ENCODE results near the gene GLE1.

Gene GLE1

GRCh38 chr9:128587453-128587852 lies 82.9 kb downstream of the GLE1 start:
- H3K4me2 ChIP-seq (ENCODE audit: low read length), result no peak overlapping the region
- H3K27me3 ChIP-seq (ENCODE audit: low read depth, low read length), result no peaks in the 10 kb centered on the region
- H3K4me3 ChIP-seq (ENCODE audit: low read length), result no peak overlapping the region
- TF ChIP-seq EZH2phosphoT487 (IDR thresholded peaks at IDR 0.05; ENCODE audit: low read depth), result no peak
- TF ChIP-seq, protein P1, sequence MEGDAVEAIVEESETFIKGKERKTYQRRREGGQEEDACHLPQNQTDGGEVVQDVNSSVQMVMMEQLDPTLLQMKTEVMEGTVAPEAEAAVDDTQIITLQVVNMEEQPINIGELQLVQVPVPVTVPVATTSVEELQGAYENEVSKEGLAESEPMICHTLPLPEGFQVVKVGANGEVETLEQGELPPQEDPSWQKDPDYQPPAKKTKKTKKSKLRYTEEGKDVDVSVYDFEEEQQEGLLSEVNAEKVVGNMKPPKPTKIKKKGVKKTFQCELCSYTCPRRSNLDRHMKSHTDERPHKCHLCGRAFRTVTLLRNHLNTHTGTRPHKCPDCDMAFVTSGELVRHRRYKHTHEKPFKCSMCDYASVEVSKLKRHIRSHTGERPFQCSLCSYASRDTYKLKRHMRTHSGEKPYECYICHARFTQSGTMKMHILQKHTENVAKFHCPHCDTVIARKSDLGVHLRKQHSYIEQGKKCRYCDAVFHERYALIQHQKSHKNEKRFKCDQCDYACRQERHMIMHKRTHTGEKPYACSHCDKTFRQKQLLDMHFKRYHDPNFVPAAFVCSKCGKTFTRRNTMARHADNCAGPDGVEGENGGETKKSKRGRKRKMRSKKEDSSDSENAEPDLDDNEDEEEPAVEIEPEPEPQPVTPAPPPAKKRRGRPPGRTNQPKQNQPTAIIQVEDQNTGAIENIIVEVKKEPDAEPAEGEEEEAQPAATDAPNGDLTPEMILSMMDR (IDR thresholded peaks at IDR 0.05; ENCODE audit: low read depth, low read length), result no peak
- H3K9me3 ChIP-seq (ENCODE audit: insufficient read depth, low read length), result no peaks in the 10 kb centered on the region
- no peak overlapping the region for H2AFZ ChIP-seq (ENCODE audit: low read depth, low read length)
- no peaks in the 10 kb centered on the region for H3K4me1 ChIP-seq (ENCODE audit: low read length)
- no peak overlapping the region for H3K9ac ChIP-seq (ENCODE audit: low read length)
- H3K36me3 ChIP-seq (replicated peaks; ENCODE audit: low read depth, low read length), result peaks cover 48% of the 10 kb centered on the region
- H4K20me1 ChIP-seq (ENCODE audit: insufficient read depth, low read length), result no peaks in the 10 kb centered on the region
- no peak overlapping the region for H3K27ac ChIP-seq (ENCODE audit: low read length)
- H3K79me2 ChIP-seq (ENCODE audit: low read length), result no peaks in the 10 kb centered on the region

GRCh38 chr9:128588581-128589233 lies 84.2 kb downstream of the GLE1 start:
- H2AFZ ChIP-seq (ENCODE audit: low read depth, low read length), result no peak overlapping the region
- H4K20me1 ChIP-seq (ENCODE audit: insufficient read depth, low read length), result no peaks in the 10 kb centered on the region
- peaks cover 45% of the 10 kb centered on the region for H3K36me3 ChIP-seq (replicated peaks; ENCODE audit: low read depth, low read length)
- H3K4me3 ChIP-seq (ENCODE audit: low read length), result no peak overlapping the region
- H3K9me3 ChIP-seq (ENCODE audit: insufficient read depth, low read length), result no peaks in the 10 kb centered on the region
- H3K9ac ChIP-seq (ENCODE audit: low read length), result no peak overlapping the region
- H3K4me1 ChIP-seq (ENCODE audit: low read length), result no peaks in the 10 kb centered on the region
- TF ChIP-seq EZH2phosphoT487 (IDR thresholded peaks at IDR 0.05; ENCODE audit: low read depth), result no peak
- TF ChIP-seq, protein P1 (IDR thresholded peaks at IDR 0.05; ENCODE audit: low read depth, low read length), result no peak
- no peak overlapping the region for H3K4me2 ChIP-seq (ENCODE audit: low read length)
- H3K79me2 ChIP-seq (ENCODE audit: low read length), result no peaks in the 10 kb centered on the region
- no peak overlapping the region for H3K27ac ChIP-seq (ENCODE audit: low read length)
- no peaks in the 10 kb centered on the region for H3K27me3 ChIP-seq (ENCODE audit: low read depth, low read length)

Measured in OCI-LY3 (cell line).